Heart right ventricle (tissue), 16 donors: ENCODE results near the gene CATSPERZ. TPM values are rescaled to one million over a fixed set of nuclear protein-coding genes. Genes with fewer than 3 reads are reported as not detected.

Experiments used
- ATAC-seq, 8 donors: fragments of 200-7000 bp; cut with Tn5 transposase; one replicate each; pipeline ENCODE4 v1.9.1; 2020; ENCODE audit warnings: mild to moderate bottlenecking in 8 of 8, moderate library complexity in 8 of 8, moderate number of reproducible peaks in 1 of 8
- DNase-seq, 2 donors: peaks; one replicate each; pipeline ENCODE4 v3.0.0-alpha.2; 2020
- H3K27ac ChIP-seq, 10 donors: fragments of 200-600 bp; sonication (generic) in 2 of 10; one replicate each; pipeline versions ENCODE4 v1.5.0 to v1.8.0; 2020 to 2022; ENCODE audit warnings: mild to moderate bottlenecking in 3 of 10
- H3K27me3 ChIP-seq, 7 donors: fragments of 200-600 bp; one replicate each; pipeline ENCODE4 v1.8.0; 2021 to 2022; ENCODE audit warnings: mild to moderate bottlenecking in 2 of 7
- H3K36me3 ChIP-seq, 9 donors: fragments of 200-600 bp; sonication (generic) in 1 of 9; one replicate each; pipeline versions ENCODE4 v1.5.0 to v1.8.0; 2020 to 2022; ENCODE audit warnings: mild to moderate bottlenecking in 2 of 9
- H3K4me1 ChIP-seq, 9 donors: fragments of 200-600 bp; sonication (generic) in 1 of 9; one replicate each; pipeline versions ENCODE4 v1.5.0 to v1.8.0; 2020 to 2022; ENCODE audit warnings: mild to moderate bottlenecking in 4 of 9
- H3K4me3 ChIP-seq, 10 donors: fragments of 200-600 bp; sonication (generic) in 2 of 10; one replicate each; pipeline versions ENCODE4 v1.5.0 to v1.8.0; 2020 to 2022; ENCODE audit warnings: mild to moderate bottlenecking in 7 of 10, moderate library complexity in 2 of 10
- H3K9me3 ChIP-seq, 11 donors: fragments of 200-600 bp in 10 of 11; sonication (generic) in 2 of 11; one replicate each; pipeline versions ENCODE4 v1.5.0 to v1.8.0; 2013 to 2022; ENCODE audit warnings: mild to moderate bottlenecking in 2 of 11, control low read depth in 1 of 11, moderate library complexity in 1 of 11
- WGBS, 2 donors: extraction: QIAGEN DNeasy Blood & Tissue Kit; methylation state at CpG; one replicate each; pipeline ENCODE4 v1.1.7; 2013; ENCODE audit warnings: inconsistent platforms in 1 of 2; 5-methylcytosine and 5-hydroxymethylcytosine counted together
- intact Hi-C, 10 donors: fragments of 100-400 bp; cut with DNase I; formaldehyde crosslinking; loops; one replicate each; pipeline versions ENCODE4 v1.11.1 to v1.14.2; 2022
- polyA plus RNA-seq, 2 donors: library from polyadenylated mRNA; stranded (reverse); fragments of 200-250 nt; gene quantifications; one replicate each; pipeline ENCODE4 v1.2.3, GENCODE V29; 2013
- total RNA-seq, 10 donors: library from RNA; stranded (reverse); fragmentation: NEBNext Ultra II Directional in 3 of 10; extraction: Animal tissue kit (Norgen Biotek cat#: 25700) in 3 of 10; gene quantifications; one replicate each; pipeline versions ENCODE4 v1.2.1 to v1.2.4, GENCODE V29; 2021 to 2023
- TF ChIP-seq, protein P1 (sequence below), 9 donors: fragments of 200-600 bp; sonication (generic) in 2 of 9; IDR thresholded peaks; one replicate each; pipeline versions ENCODE4 v1.5.0 to v1.8.0; 2021 to 2022; ENCODE audit warnings: antibody characterized with exemption in 9 of 9, mild to moderate bottlenecking in 5 of 9, moderate library complexity in 1 of 9
- donor health status: Arrhythmogenic right ventricular cardiomyopathy.
- donor health status: ischemic (EF 13 %, LVEDD 7.1; RV severe dilation, severe dysfunction).
- donor health status: healthy with polysubstance abuse.
- donor health status: DM: no; HTN: yes; CAD: no.
- donor health status: DM: no; HTN: no; CAD: no.
- donor health status: ischemic (EF 25% LVEDD 6.9; RV normal size, moderate dysfunction).
- donor health status: ischemic (EF 25% LVEDD 5.7; RV mildly dilated, moderate dysfunction).
- donor health status: healthy.
- donor health status: DM: yes; HTN: yes; CAD: no.
- donor health status: Ischemic cardiomyopathy.
- donor health status: ischemic (EF 35%, LVEDD 5.7; RV mildly dilated, moderate dysfunction).
- donor health status: nonischemic (EF 11% LVEDD 7.7; RV severe dilation, severe dysfunction).
- donor health status: DM: yes; HTN: yes; CAD: no.
- donor health status: PGD.
- donor health status: ischemic (EF 29% LVEDD 5.4; RV normal size, mild dysfunction).
- donor health status: nonischemic (EF 23%, LVEDD 6.1; RV moderate dilation, normal function).

The CATSPERZ gene
- total and polyA plus RNA-seq, 12 donors, result 0.10 TPM; not detected in 11

DNA sequence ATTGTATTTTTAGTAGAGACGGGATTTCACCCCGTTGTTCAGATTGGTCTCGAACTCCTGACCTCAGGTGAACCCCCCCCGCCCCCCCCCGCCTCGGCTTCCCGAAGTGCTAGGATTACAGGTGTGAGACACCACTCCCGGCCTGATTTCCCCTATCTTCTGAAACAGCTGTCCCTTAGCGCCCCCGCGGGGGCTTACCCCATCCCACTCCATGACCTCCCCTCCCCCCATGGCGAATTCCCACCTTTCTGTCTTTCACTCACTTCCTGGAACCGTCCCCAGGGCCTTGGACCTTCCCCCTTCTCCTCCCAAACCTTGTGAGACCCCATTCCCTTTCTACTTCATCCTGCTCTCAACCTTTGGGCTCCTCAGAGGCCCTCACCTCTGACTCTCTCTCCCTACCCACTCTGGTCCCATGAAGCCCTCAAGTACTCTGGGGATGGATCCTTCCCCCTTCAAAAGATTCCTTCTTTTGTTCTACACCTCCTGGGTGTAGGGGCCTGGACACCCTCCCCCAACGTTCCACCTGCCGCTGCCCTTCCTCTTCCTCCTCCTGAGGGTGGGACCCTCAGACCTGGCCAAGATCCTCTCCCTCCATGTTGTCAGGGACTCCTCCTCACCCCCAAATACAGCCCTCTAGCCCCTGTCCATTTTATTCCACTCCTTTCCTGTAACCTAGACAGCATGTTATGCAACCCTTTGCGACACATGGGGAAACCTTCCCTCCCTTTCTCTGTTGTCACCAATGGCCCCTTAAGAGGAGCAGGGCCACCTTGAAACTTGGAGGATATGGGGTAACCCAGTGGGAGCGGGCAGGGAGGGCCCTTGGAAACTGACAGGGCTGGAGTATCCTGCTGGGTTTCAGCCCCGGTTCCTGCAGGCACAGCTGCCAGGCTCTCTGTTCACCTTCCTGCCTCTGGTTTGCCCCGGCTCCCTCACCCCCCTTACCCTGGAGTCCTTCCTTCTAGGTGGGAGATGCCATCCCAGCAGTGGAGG, 18.9 kb downstream of the CATSPERZ start:
- Histone ChIP-seq H3K4me1 (peaks cover 3 to 37% (median 26%) of the 10 kb centered on the region in 9 donors), H3K27ac (peak overlapping the region in 9 of 10 donors; percentile 91 to 100 (median 98)), H3K9me3 (no peaks in the 10 kb centered on the region), H3K27me3 (no peaks in the 10 kb centered on the region), H3K36me3 (peaks cover 0 to 61% (median 19%) of the 10 kb centered on the region in 9 donors), H3K4me3 (peak overlapping the region; percentile 45 to 94 (median 82))
- WGBS, 2 donors, result 25 to 27% methylated on average over 19 of the region's 19 CpGs
- ATAC-seq, result no peak
- TF ChIP-seq, protein P1, sequence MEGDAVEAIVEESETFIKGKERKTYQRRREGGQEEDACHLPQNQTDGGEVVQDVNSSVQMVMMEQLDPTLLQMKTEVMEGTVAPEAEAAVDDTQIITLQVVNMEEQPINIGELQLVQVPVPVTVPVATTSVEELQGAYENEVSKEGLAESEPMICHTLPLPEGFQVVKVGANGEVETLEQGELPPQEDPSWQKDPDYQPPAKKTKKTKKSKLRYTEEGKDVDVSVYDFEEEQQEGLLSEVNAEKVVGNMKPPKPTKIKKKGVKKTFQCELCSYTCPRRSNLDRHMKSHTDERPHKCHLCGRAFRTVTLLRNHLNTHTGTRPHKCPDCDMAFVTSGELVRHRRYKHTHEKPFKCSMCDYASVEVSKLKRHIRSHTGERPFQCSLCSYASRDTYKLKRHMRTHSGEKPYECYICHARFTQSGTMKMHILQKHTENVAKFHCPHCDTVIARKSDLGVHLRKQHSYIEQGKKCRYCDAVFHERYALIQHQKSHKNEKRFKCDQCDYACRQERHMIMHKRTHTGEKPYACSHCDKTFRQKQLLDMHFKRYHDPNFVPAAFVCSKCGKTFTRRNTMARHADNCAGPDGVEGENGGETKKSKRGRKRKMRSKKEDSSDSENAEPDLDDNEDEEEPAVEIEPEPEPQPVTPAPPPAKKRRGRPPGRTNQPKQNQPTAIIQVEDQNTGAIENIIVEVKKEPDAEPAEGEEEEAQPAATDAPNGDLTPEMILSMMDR (IDR thresholded peaks at IDR 0.05), result no peak
- intact Hi-C loops, result loop anchor here in 7 of 10 donors (1.0 to 5.0 kb wide), 4 partner anchors 33 to 38 kb away; partner anchors contain the start of gene RPS6KA4 (in 4 of the 7)
- no peak for DNase-seq

DNA sequence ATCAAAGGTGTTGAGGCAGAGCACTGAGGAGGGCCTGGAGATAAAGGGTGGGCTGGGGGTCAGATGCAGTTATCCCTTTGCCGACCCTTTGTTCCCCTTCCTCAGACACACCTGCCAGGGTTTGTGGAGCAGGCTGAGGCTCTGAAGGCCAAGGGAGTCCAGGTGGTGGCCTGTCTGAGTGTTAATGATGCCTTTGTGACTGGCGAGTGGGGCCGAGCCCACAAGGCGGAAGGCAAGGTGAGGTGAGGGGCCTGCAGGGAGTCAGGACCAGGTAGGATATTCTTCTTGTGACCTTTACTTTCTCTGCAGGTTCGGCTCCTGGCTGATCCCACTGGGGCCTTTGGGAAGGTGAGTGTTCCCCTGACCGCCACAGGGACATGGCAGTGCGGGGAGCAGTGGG, 20.4 kb downstream of the CATSPERZ start:
- no peak overlapping the region for H3K27ac ChIP-seq
- no peak overlapping the region for H3K4me3 ChIP-seq
- H3K9me3 ChIP-seq, result no peaks in the 10 kb centered on the region
- 93 to 95% methylated on average over 7 of the region's 7 CpGs for WGBS, 2 donors
- H3K36me3 ChIP-seq, result peaks cover 0 to 47% (median 10%) of the 10 kb centered on the region in 9 donors
- ATAC-seq, result no peak
- H3K4me1 ChIP-seq, result peaks cover 3 to 27% (median 26%) of the 10 kb centered on the region in 9 donors
- intact Hi-C loops, result no loop called here
- TF ChIP-seq, protein P1 (IDR thresholded peaks at IDR 0.05), result no peak
- no peaks in the 10 kb centered on the region for H3K27me3 ChIP-seq
- DNase-seq, result no peak

DNA sequence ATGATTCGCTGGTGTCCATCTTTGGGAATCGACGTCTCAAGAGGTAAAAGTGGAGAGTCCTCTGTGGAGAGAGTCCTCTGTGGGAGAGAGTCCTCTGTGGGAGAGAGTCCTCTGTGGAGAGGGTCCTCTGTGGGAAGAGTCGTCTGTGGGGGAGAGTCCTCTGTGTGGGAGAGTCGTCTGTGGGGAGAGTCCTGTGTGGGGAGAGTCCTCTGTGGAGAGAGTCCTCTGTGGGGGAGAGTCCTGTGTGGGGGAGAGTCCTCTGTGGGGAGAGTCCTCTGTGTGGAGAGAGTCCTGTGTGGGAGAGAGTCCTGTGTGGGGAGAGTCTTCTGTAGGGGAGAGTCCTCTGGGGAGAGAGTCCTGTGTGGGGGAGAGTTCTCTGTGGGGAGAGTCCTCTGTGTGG, 20.9 kb downstream of the CATSPERZ start:
- H3K9me3 ChIP-seq, result no peaks in the 10 kb centered on the region
- no peak overlapping the region for H3K4me3 ChIP-seq
- TF ChIP-seq, protein P1 (IDR thresholded peaks at IDR 0.05), result no peak
- H3K27ac ChIP-seq, result no peak overlapping the region
- H3K4me1 ChIP-seq, result peaks cover 3 to 26% (median 25%) of the 10 kb centered on the region in 9 donors
- no peak for DNase-seq
- 85 to 87% methylated on average over 5 of the region's 5 CpGs for WGBS, 2 donors
- peaks cover 0 to 42% (median 5%) of the 10 kb centered on the region in 9 donors for H3K36me3 ChIP-seq
- no peak for ATAC-seq
- intact Hi-C loops, result no loop called here
- H3K27me3 ChIP-seq, result no peaks in the 10 kb centered on the region

DNA sequence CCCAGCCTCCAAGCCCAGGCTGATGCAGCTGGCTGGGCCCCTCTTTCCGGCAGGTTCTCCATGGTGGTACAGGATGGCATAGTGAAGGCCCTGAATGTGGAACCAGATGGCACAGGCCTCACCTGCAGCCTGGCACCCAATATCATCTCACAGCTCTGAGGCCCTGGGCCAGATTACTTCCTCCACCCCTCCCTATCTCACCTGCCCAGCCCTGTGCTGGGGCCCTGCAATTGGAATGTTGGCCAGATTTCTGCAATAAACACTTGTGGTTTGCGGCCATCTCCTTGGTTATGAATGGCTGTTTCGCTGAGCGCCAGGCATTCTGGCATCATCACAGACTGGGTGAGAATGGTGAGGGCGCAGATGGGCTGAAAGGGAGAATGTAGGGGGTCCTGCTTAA, 21.4 kb downstream of the CATSPERZ start:
- no peak overlapping the region for H3K27ac ChIP-seq
- H3K4me1 ChIP-seq, result peaks cover 3 to 21% (median 20%) of the 10 kb centered on the region in 9 donors
- intact Hi-C loops, result no loop called here
- H3K36me3 ChIP-seq, result peaks cover 0 to 37% (median 4%) of the 10 kb centered on the region in 9 donors
- no peaks in the 10 kb centered on the region for H3K27me3 ChIP-seq
- H3K9me3 ChIP-seq, result no peaks in the 10 kb centered on the region
- 93 to 96% methylated on average over 5 of the region's 5 CpGs for WGBS, 2 donors
- ATAC-seq, result no peak
- TF ChIP-seq, protein P1 (IDR thresholded peaks at IDR 0.05), result no peak
- no peak for DNase-seq
- H3K4me3 ChIP-seq, result no peak overlapping the region
